GM23248 (cell line): Measurements from ENCODE around the gene PHLPP1. TPM values are rescaled to one million over a fixed set of nuclear protein-coding genes. Genes with fewer than 3 reads are reported as not detected.
A peak's percentile ranks its signal among the peaks of the same experiment; 100 is the strongest.

Experiments
- DNase-seq: peaks from one replicate; pipeline ENCODE4 v3.0.0-alpha.2; 2015
- H2AFZ ChIP-seq: fragments of 200-600 bp; sonication (generic); 2 replicates; pipeline ENCODE4 v1.6.1; 2016; ENCODE audit warnings: antibody characterized with exemption
- H3F3A ChIP-seq: fragments of 200-600 bp; sonication (generic); 2 replicates; pipeline ENCODE4 v1.6.1; 2016; ENCODE audit warnings: mild to moderate bottlenecking, antibody characterized with exemption, mixed run types; ENCODE audit not compliant: insufficient read depth
- H3K27ac ChIP-seq: fragments of 200-600 bp; sonication (generic); 2 replicates; pipeline ENCODE4 v1.5.1; 2016; ENCODE audit warnings: mild to moderate bottlenecking
- H3K27me3 ChIP-seq: fragments of 200-600 bp; sonication (generic); replicated peaks from 2 replicates; pipeline ENCODE4 v1.6.1; 2016; ENCODE audit warnings: mild to moderate bottlenecking; ENCODE audit not compliant: insufficient read depth
- H3K36me3 ChIP-seq: fragments of 200-600 bp; sonication (generic); 2 replicates; pipeline ENCODE4 v1.6.1; 2016; ENCODE audit warnings: low read depth, mild to moderate bottlenecking
- H3K4me1 ChIP-seq: fragments of 200-600 bp; sonication (generic); 2 replicates; pipeline ENCODE4 v1.6.1; 2016; ENCODE audit warnings: mild to moderate bottlenecking; ENCODE audit not compliant: insufficient read depth
- H3K4me2 ChIP-seq: fragments of 200-600 bp; sonication (generic); one replicate; pipeline ENCODE4 v1.6.1; 2016; ENCODE audit warnings: mild to moderate bottlenecking; ENCODE audit not compliant: unreplicated experiment
- H3K4me3 ChIP-seq: fragments of 200-600 bp; sonication (generic); 2 replicates; pipeline ENCODE4 v1.5.1; 2016; ENCODE audit warnings: mild to moderate bottlenecking
- H3K79me2 ChIP-seq: fragments of 200-600 bp; sonication (generic); 2 replicates; pipeline ENCODE4 v1.6.1; 2016; ENCODE audit warnings: mild to moderate bottlenecking; ENCODE audit not compliant: insufficient read depth
- H3K9ac ChIP-seq: fragments of 200-600 bp; sonication (generic); 2 replicates; pipeline ENCODE4 v1.6.1; 2016; ENCODE audit warnings: mild to moderate bottlenecking
- H3K9me2 ChIP-seq: fragments of 200-600 bp; sonication (generic); 2 replicates; pipeline ENCODE4 v1.6.1; 2016; ENCODE audit warnings: mixed run types, mild to moderate bottlenecking, moderate library complexity; ENCODE audit not compliant: insufficient read depth
- H3K9me3 ChIP-seq: fragments of 200-600 bp; sonication (generic); one replicate; pipeline ENCODE4 v1.6.1; 2017; ENCODE audit warnings: low read depth
- H4K20me1 ChIP-seq: fragments of 200-600 bp; sonication (generic); 2 replicates; pipeline ENCODE4 v1.6.0; 2016; ENCODE audit not compliant: insufficient read depth
- EZH2 ChIP-seq: fragments of 200-600 bp; sonication (generic); IDR thresholded peaks from 2 replicates; pipeline ENCODE4 v1.6.1; 2018; ENCODE audit warnings: antibody characterized with exemption, mild to moderate bottlenecking; ENCODE audit not compliant: insufficient read depth, poor library complexity, severe bottlenecking
- EZH2phosphoT487 ChIP-seq: fragments of 200-600 bp; sonication (generic); IDR thresholded peaks from 2 replicates; pipeline ENCODE4 v1.6.1; 2018; ENCODE audit warnings: antibody characterized with exemption, moderate library complexity, mild to moderate bottlenecking, low read depth; ENCODE audit not compliant: insufficient read depth
- WGBS, 2 experiments: methylation state at CpG; one replicate each; pipeline ENCODE4 v1.1.6; 2015 to 2017; ENCODE audit warnings: low lambda C conversion rate in 2 of 2, low coverage in 1 of 2; ENCODE audit errors: missing lambda C conversion rate in 2 of 2; 5-methylcytosine and 5-hydroxymethylcytosine counted together
- in situ Hi-C: fragments of 300-500 bp; cut with MboI; formaldehyde crosslinking; loops from 2 replicates; pipeline ENCODE4 v1.15.0; 2020
- polyA plus RNA-seq: library from polyadenylated mRNA; unstranded; fragments of >200 nt; fragmentation: Nextera tagmentation; extraction: Ambion mirVana; gene quantifications from 2 replicates; pipeline ENCODE4 v1.2.1, GENCODE V29; 2016
- total RNA-seq: library from RNA; depleted of rRNA; stranded (reverse); fragments of >200 nt; shearing (Covaris generic); gene quantifications from 2 replicates; pipeline ENCODE4 v1.2.3, GENCODE V29; 2014

The PHLPP1 gene
- total and polyA plus RNA-seq, 2 experiments from 2014 or later: 1.1 to 6.8 TPM

- WGBS, 2 experiments: 48 to 71% methylated on average over 1 of the region's 1 CpG
- Histone ChIP-seq H3K9me2 (no peaks in the 10 kb centered on the region), H3K27ac (peak overlapping the region; percentile 23), H3K9ac (no peak overlapping the region), H3K4me3 (no peak overlapping the region), H3K27me3 (no peaks in the 10 kb centered on the region), H3K79me2 (no peaks in the 10 kb centered on the region), H3K36me3 (no peaks in the 10 kb centered on the region), H3K4me1 (peaks cover 21% of the 10 kb centered on the region), H3F3A (no peaks in the 10 kb centered on the region), H4K20me1 (no peaks in the 10 kb centered on the region), H3K9me3 (no peaks in the 10 kb centered on the region), H3K4me2 (peak overlapping the region; percentile 71), H2AFZ (no peak overlapping the region)
- peak; percentile 75 for DNase-seq
- in situ Hi-C loops: no loop called here
- TF ChIP-seq EZH2phosphoT487 (no peak), EZH2 (no peak)
Observed at GRCh38 chr18:62897153-62897552, 181.8 kb downstream of the PHLPP1 start.

GRCh38 chr18:62898359-62898758 is 183.0 kb downstream of the PHLPP1 start:
- H3K27me3 ChIP-seq: no peaks in the 10 kb centered on the region
- no peaks in the 10 kb centered on the region for H3K79me2 ChIP-seq
- DNase-seq: no peak
- in situ Hi-C loops: no loop called here
- H3K9me2 ChIP-seq: no peaks in the 10 kb centered on the region
- H4K20me1 ChIP-seq: no peaks in the 10 kb centered on the region
- WGBS, 2 experiments: 94 to 100% methylated on average over 2 of the region's 2 CpGs
- H3F3A ChIP-seq: no peaks in the 10 kb centered on the region
- H3K27ac ChIP-seq: no peak overlapping the region
- peaks cover 21% of the 10 kb centered on the region for H3K4me1 ChIP-seq
- H3K9me3 ChIP-seq: no peaks in the 10 kb centered on the region
- H3K9ac ChIP-seq: no peak overlapping the region
- H3K4me2 ChIP-seq: no peak overlapping the region
- no peaks in the 10 kb centered on the region for H3K36me3 ChIP-seq
- H3K4me3 ChIP-seq: no peak overlapping the region
- TF ChIP-seq EZH2 (no peak), EZH2phosphoT487 (no peak)
- H2AFZ ChIP-seq: no peak overlapping the region

- no peak overlapping the region for H3K9ac ChIP-seq
- H3K4me3 ChIP-seq: no peak overlapping the region
- H3K36me3 ChIP-seq: no peaks in the 10 kb centered on the region
- no peaks in the 10 kb centered on the region for H3K9me3 ChIP-seq
- no peaks in the 10 kb centered on the region for H3K27me3 ChIP-seq
- no peaks in the 10 kb centered on the region for H3K79me2 ChIP-seq
- 76 to 78% methylated on average over 5 of the region's 5 CpGs for WGBS, 2 experiments
- TF ChIP-seq EZH2 (no peak), EZH2phosphoT487 (no peak)
- no peaks in the 10 kb centered on the region for H4K20me1 ChIP-seq
- H3K9me2 ChIP-seq: no peaks in the 10 kb centered on the region
- no peak for DNase-seq
- no peak overlapping the region for H3K4me2 ChIP-seq
- no peak overlapping the region for H2AFZ ChIP-seq
- H3K4me1 ChIP-seq: peaks cover 20% of the 10 kb centered on the region
- in situ Hi-C loops: no loop called here
- H3K27ac ChIP-seq: no peak overlapping the region
- H3F3A ChIP-seq: no peaks in the 10 kb centered on the region
Observed at GRCh38 chr18:62899534-62899933, 184.2 kb downstream of the PHLPP1 start.

- H3K4me3 ChIP-seq: no peak overlapping the region
- no peak overlapping the region for H3K9ac ChIP-seq
- no peaks in the 10 kb centered on the region for H3K36me3 ChIP-seq
- H3K27me3 ChIP-seq: no peaks in the 10 kb centered on the region
- H3K79me2 ChIP-seq: no peaks in the 10 kb centered on the region
- no peak overlapping the region for H2AFZ ChIP-seq
- H3K9me2 ChIP-seq: no peaks in the 10 kb centered on the region
- no peak for TF ChIP-seq EZH2phosphoT487
- TF ChIP-seq EZH2: no peak
- H3F3A ChIP-seq: no peaks in the 10 kb centered on the region
- no peak overlapping the region for H3K4me2 ChIP-seq
- DNase-seq: no peak
- H3K27ac ChIP-seq: no peak overlapping the region
- H3K4me1 ChIP-seq: peaks cover 14% of the 10 kb centered on the region
- no peaks in the 10 kb centered on the region for H4K20me1 ChIP-seq
- WGBS, 2 experiments: 95 to 97% methylated on average over 7 of the region's 7 CpGs
- no peaks in the 10 kb centered on the region for H3K9me3 ChIP-seq
- in situ Hi-C loops: no loop called here
Observed at GRCh38 chr18:62900132-62900883, 185.0 kb downstream of the PHLPP1 start.
